CD4-positive, alpha-beta T cell treated with Interleukin-17A for 1 hour (primary cell): Measurements from ENCODE around the gene CSGALNACT2.
A peak's percentile ranks its signal among the peaks of the same experiment; 100 is the strongest.

Experiments used
- DNase-seq: peaks from one replicate; pipeline ENCODE4 v3.0.0-alpha.2; 2020

The CSGALNACT2 gene

DNA sequence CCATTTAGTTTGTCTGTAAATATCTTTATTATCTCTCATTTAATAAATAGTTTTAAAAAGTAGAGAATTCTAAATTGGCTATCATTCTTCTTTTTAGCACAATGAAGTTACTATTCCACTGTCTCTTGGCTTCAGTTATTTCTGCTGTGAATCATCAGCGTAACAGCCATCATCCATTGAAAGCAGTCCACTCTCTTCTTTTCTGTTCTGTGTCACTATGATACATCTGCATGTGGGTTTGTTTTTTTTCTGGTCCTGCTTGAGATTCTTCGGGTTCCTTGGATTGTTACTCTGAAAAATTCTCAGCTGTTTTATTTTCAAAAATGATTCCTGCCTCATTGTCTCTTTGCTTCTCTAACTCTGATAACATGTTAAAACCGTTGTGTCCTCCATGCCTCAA is 52.5 kb downstream of the CSGALNACT2 start:
- no peak for DNase-seq

DNA sequence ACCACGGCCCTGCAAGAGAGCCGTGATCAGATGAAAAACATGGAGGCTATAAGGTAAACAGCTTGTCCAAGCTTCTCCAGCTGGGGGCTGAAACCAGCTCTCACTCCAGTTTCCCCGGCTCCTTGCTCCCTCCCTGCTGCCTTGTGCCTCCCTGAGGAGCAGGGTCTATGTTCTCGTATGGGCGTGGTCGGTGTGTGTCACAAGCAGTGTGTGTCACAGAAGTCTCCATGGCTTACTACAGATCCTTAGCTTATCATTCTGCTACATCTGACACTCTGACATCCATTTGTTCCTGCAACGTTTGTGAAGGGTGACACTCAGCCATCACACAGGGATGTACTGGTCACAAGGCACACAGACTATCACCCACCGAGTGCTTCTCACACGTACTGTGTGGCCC is 54.6 kb downstream of the CSGALNACT2 start:
- no peak for DNase-seq

DNA sequence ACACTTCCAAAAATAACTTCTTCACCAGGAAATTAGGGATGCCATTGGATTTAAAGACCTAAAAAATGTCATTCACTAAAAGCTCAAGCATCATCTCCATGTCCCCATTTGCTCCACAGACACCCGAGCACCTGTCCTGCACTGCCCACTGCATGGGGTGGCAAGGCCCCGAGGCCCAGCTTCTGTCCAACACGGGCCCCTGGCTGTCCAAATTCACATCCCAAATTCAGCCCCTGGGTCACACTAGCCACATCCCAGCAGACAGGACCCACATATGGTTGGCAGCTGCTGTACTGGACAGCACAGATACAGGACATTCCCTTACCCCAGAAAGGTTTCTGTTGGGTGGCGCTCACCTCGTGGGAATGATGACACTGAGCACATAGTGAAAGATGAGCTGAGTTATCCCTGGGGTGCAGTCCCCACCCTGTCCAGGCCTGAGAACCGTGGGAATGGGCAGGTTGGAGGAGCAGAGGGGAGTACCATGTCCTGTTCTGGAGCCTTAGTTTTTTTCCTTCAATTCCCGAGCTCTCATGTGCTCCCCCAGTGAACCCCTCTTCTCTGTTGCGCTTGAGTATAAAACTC is 55.3 kb downstream of the CSGALNACT2 start:
- DNase-seq = no peak

DNA sequence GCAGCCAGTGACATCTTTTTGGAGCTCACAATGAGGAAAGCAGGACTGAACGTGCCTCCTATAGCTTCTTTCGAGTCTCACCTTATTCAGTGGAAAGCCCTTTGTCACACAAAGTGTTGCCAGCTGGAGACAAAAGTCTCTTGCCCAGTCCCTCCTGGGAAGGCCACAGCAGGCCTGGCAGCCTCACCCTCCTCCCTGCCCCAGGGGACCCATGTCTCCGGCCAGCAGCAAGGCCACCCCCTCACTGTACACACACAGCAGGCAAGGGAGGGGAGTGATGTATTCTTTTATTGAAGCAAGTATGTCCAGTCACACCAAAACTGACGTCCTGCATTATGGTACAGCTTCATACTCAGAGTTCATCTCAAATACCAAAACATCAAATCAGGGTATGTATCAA is 56.0 kb downstream of the CSGALNACT2 start:
- no peak for DNase-seq

DNA sequence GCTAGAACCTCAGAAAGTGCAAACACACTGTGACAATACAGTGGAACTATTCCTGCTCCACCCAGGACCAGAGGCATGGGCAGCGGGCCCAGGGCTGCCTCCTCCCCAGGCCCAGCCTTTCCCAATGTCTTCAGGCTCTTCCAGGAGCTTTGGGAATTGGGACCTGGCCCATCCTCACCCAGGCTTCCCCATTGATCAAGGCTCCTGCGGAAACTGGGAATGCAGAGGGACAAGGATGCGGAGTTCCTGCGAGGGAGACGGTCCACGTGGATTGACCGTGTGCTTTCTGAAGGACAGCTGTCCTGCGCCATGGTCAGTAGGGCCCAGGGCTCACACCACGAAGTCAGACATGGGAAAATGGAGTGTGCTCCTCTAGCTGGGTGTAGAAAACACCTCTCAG is 56.6 kb downstream of the CSGALNACT2 start:
- no peak for DNase-seq

DNA sequence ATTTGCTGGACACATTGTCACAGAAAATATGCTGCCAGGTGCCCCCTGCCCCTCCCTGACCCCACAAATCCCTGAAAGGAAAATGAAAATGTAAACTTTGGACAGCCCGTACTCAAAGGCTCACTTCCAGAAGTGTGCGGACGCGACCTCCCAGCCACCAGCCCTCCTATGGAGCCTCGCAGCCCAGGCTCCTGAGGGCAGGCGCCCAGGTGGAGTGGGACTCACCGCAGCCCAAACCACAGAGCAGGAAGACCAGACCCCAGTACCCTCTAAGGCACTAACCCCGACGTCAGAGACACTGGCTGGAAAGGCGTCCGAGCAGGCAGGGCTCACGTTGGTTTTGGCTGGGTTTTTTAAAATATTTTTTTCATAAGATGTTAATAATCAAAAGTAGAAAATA is 57.3 kb downstream of the CSGALNACT2 start:
- DNase-seq = no peak

DNA sequence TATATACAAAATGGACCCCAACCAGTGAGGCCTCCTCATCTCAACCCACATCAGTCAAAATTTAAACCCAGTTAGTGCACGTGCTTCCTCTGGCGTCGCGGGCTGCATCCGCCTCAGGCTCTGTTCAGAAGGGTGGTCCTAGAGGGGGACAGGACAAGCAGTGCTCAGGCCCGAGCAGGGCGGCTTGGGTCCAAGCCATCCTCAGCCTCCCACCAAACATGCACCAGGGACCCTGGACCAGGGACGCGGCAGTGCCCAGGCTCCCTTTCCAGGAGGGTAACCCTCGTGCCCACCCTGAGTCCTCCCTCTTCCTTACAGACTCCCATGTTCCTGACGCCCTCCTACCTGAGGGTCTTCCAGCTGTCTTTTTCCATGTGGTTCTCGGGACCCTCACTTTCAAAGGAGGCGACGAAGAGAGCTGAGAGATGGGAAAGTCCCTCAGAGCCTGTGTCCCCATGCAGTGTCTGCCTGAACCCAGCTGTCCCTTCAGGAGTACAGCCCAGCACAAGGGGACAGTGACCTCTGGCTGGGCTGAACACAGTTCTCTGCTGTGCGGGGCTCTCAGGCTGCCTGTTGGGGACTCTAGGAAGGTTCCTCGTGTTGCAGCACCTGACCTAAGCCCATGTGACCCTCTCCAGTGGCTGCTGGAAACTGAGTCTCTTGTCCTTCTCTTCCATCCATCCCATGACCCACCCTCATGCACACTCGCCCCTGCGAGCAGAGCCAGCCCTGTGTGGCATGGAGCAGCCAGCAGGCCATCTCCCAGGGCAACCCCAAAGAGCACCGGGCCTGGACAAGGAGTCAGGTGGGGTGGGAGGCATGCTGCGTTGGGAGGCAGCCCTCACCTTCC is 58.1 kb downstream of the CSGALNACT2 start:
- no peak for DNase-seq

DNA sequence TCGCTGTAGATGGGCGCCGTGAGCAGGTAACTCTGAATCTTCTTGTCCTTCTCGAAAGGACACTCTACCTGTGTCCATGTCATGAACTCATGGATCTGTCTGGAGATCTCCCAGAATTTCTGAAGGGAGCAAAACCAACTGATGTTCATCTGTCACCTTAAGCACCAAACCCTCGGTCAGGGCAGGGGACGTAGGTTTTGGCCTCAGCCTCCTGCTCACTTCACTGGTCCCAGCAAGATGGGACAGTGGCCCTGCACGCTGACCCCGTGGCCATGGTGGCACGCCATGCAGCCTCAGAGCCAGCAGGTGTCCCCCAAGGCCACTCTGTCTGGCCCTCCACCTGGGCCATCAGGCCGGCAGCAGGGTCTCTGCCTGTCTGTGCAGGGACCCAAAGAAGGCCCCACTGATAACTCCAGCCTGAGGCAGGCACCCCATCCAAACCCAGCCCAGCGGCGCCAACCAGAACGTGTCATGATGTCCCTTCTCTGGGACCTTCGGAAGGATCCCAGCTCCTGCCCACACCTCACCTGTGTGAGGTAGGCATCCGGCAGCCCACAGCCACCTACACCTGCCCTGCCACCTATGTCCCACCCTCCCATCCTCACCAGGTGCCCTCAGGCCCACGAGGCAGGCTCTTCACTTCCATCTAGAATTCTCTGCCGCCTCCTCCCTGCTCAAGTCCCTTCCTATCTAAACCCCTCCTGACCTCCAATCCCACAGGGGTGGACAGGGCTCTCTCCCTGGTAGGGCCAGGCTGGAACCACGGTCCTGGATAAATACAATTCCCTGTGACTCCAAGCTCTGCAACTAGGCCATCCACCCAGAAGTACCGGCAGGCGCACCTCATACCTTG is 59.0 kb downstream of the CSGALNACT2 start:
- DNase-seq = no peak

DNA sequence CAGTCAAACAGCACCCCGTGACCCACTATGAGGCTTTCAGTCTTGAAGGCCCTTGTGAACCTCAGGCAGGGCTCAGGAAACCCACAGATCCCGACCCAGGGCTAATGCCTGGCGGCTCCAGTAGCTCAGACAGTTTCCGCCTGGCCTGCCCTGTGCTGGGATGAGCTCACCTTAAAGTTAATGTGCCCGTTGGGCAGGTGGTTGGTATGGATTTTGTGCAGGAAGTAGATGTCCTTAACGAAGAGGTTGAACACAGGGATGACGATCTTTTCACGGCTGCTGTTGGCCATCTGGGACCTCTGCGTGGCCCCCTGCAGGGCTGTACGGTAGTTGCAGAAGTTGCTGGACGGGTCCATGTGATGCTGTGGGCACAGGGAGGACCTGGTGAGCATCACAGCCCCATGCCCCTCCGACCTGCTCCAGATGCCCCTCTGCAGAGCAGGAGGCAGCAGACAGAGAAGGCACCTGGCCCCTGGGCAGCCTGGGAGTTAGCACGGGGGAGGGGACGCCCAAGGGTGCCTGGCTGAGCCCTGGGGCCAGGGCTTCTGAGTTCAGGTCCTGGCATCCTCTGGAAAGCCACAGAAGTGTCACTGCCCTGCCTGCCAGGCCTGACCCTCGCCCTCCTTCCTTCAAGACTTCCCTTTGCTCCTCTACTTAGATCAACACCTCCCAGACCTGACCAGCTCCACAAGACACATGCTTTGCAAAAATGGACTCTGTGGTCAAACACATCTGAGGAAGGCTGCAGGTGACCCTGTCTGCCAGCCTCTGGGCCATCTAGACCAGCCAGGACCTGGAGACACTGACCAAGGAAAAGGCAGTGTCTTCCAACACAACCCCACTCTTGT is 59.8 kb downstream of the CSGALNACT2 start:
- DNase-seq = peak; percentile 13

DNA sequence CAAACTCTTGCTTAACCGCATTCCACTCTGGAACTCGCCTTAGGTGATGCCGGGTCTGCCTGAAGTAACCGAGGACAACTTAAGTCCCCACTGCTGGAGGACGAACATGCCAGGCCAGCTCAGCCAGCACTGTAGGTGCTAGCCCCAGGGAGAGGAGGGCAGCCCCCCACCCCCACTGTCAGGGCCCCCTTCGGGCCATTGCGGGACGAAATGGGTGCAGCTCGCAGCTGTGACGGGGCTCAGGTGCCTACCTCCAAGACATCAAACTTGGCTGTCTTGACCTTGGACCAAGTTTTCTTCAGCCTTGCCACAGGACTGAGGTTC is 60.4 kb downstream of the CSGALNACT2 start:
- no peak for DNase-seq

DNA sequence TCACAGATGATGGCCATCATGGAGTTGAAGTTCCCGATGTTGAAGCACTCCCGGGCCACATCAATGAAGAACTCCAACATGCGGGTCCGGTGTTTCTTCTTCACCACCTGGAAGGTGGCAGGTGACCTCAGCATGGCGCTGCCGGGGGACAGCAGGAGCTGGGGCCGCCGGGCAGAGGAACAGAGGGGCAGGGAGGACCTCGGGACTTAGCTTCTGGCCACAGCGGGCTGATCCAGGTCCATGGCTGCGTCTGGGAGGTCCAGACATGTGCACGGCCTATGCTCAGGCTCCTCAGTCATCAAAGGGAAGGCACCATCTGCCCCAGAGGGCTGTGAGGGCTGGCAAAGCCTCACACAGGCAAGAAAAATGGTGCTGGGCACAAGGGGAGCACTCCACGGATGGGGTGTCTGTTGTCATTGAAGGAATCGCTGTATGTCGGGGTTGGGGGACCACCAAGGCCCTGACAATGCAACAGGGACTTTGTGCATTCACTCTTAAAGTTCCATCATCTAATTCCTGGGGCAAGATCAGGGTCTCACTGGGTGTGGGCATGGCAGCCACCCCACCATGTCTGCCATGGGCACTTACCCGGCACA is 60.9 kb downstream of the CSGALNACT2 start:
- DNase-seq = no peak

DNA sequence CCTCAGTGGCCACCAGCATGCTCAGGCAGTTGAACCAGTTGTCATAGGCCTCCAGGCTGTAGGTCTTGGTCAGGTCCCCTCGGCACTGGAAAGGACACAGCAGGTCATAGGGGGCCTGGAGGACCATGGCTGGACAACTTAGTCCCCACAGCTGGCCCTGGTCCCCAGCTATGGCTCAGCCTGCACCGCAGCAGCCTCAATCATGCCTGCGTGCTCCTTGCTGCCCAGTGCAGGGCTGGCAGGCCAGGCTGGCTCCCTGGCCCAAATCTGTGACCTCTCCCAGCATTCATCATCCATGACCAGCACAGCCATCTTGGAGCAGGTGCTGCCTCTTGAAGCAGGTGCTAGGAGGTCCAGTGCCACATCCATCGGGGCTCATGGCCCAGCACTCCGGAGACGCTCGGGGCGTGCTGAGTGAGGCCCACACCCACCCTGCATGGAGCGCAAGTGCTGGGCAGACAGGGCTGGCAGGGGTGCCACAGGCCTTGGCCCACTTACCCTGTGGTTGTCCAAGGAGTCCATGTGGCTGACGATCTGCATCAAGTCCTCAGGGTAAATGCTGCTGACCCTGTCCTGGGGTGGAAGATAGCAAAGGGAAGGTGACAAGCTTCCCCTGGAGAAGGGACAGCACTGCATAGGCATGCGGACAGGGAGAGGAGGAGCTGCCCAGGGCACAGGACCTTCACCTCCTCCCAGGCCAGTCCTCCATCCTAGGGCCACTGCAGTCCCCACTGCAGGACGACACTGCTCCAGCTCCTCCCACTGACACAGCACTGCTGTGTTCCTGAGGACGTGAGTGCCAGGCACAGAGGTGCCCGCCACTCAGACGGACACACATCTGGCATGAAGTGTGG is 61.7 kb downstream of the CSGALNACT2 start:
- no peak for DNase-seq

DNA sequence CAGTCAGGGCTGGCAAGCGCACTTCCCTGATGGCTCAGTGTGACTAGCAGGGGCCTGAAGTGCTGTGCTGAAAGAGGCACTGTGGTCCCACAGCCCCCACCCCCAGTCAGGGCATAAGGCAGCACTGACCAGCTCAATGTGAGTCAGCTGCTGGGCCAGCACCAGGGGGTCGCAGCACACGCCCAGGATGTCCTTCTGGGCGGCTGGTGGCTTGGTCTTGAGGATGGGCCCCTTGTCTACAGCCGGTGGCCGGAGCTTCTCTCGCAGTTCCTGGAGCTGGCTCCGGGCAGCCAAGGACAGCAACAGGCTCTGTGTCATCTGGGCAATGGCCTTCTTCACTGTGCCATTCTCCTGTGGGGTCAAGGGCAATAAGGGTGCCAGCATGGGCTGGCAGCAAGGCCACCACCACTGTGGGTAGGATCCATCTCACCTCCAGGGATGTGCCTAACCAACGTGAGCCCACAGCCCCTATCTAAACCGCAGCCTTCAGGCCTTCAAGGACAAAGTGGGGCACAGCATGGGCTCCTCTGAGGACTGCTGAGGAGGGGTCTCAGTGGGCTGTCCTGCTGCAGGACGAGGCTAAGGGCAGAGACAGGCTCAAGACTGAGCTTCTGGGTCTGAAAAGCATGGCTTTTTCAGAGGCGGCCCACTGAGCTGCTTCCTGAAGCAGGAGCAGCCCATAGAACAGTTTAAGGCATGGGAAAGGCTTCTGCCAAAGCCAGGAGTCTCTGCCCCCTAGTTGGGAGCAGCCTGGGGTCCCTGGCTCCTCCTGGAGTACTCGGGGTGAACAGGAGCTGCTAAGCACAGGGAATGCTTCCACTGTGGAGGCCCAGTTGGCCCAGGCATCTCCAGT is 62.5 kb downstream of the CSGALNACT2 start:
- DNase-seq = no peak

DNA sequence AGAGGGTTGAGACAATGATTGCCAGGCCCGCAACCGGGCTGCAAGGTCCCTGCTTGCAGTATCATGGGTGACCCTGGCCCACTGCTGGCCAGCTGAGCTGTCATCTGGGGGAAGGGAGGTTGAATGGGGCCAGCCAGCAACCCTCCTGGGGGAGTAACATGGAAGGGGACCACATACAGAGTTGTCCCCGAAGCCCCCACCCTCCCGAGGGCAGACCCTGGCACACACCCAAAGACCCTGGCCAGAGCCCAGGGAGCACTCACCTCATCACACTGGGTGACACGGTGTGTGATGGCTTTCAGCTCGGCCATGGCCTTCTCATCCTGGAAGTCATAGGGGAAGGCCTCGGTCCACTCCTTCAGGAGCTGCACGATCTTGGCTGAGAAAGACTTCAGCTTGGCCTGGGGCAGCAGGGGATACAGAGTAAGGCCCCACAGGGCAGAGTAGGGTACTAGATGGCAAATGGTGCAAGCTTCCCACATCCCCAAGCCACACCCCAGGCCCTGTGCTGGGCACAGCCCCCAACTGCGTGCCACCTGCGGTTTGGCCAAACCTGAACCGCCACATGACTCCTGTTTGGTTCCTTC is 63.4 kb downstream of the CSGALNACT2 start:
- DNase-seq = no peak

DNA sequence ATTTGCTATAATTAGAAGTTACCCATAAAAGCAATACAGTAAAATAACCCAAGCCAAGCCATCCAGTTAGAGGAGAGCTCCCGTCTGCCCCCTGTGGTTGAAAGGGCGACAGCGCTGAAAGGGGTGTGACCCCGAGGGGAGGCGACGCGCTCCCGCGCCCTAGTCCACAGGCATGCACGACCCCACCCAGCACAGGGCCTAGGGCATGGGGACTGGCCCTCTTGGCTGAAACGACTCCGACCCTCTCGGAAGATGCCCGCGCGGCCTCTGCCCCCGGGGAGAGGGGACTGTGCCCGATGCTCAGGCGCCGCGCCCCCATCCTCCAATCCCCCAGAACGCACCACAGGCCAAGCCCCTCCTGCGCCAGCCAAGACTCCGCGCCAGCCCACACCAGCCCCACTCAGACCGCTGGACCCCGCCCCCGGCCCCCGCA is 64.0 kb downstream of the CSGALNACT2 start:
- DNase-seq = peak; percentile 64

DNA sequence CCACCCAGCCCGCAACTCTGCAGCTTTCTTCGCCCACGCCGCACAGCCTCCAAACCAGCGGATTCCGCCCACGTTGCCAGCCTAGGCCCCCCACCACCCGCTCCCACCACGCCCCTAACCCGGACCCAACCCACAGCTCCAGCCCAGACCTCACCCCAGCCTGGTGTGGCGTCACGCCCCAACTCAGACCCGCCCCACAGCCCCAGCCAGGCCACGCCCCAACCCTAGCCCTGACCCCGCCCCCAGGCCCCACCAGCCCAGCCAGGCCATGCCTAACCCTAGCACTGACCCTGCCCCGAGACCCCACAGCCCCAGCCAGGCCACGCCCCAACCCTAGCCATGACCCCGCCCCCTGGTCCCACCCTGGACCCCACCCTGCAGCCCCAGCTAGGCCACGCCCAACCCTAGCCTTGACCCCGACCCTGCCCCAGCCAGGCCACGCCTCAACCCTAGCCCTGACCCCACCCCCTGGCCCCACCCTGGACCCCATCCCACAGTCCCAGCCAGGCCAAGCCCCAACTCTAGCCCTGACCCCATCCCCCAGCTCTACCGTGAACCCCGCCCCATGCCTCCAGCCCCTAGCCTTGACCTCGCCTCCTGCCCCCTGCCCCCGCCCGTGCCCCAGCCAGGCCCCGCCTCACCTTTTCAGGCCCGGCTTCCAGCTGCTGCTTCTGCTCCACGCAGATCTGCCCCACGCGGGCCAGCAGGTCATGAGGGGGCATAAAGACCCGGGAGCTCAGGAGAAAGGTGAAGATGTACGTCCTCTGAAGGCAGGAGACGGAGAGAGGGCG is 64.6 kb downstream of the CSGALNACT2 start:
- peak; percentile 52 for DNase-seq

DNA sequence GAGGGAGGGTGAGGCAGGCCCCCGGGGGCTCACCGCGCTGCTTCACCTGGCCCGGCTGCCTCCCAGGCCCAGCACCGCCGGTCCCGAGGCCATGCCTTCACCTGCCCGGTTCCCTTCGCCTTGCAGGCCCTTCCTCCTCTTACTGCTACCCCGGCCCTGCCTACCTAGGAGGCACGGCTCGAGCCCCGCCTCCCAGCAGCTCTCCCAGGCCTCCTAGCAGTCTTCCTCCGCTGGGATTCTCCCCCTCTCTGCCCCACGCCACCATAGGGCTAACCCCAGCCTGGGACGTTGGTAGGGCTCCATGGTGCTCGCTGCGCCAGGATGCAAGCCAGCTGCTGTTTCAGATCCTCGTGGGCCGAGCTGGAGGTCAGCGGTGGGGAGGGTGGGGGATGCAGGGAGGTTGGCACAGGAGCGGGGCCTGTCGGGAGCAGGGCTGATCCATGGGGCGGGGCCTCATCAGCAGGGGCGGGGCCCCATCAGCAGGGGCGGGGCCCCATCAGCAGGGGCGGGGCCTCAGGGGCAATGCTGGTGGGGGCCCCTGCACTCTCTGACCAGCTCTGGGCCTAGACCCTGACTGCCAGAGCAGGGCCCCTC is 65.3 kb downstream of the CSGALNACT2 start:
- peak; percentile 23 for DNase-seq

DNA sequence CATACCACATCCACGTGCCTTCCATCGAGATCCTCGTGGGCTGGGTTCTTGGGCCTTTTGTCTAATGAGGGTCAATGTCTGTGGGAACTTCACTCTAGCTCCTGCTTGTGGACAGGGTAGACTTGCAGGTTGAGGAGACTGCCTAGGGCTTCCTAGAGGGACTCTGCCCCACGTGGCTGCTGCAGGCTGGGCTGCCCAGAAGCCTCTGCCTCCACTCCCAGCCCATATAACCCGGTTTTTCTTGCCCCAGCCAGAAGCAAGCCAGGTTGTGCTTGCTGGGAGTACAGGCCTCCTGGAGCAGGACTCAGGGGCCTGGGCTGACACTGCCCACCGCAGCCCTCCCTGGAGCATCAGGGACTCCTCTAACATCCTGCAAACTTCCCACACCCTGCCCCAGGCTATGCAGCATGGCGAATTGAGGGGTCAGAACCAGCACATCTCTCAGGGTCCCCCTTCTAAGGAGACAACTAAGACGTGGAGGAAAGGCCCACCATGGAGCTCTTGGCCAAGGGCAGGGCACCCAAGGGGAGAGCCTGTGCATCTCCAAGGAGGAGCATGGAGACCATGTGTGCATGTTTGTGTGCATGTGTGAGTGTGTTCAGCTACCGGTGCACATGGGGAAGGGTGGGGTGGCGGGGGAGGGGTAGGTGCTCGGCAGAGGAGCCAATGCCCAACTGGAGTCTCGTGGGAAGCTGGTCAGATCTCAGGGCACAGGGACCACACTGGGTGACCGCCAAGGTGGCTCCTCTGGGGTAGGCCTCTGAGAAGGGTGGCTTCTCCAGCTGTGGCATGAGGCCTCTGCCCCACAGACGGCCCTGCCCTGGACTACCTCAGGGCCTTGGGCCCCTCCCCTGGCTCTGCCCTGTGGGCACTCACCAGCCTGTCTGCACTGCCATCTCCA is 66.0 kb downstream of the CSGALNACT2 start:
- DNase-seq = no peak
